SJSA1 (cell line): ENCODE measurements around the gene ELK4. TPM values are rescaled to one million over a fixed set of nuclear protein-coding genes. Genes with fewer than 3 reads are reported as not detected.

Experiments used
- DNase-seq, 2 experiments: peaks; one replicate each; pipeline ENCODE4 v3.0.0-alpha.2; 2015 to 2020; ENCODE audit warnings: low spot score in 2 of 2, low read depth in 1 of 2
- H3K27ac ChIP-seq: fragments of 250-450 bp; sonication (Bioruptor Pico); 2 replicates; pipeline ENCODE4 v1.5.1; 2020; ENCODE audit warnings: mild to moderate bottlenecking, moderate library complexity
- H3K27me3 ChIP-seq: fragments of 250-450 bp; sonication (Bioruptor Pico); replicated peaks from 2 replicates; pipeline ENCODE4 v1.5.1; 2020; ENCODE audit warnings: mild to moderate bottlenecking, moderate library complexity
- H3K36me3 ChIP-seq: fragments of 250-450 bp; sonication (Bioruptor Pico); 2 replicates; pipeline ENCODE4 v1.5.1; 2020; ENCODE audit warnings: mild to moderate bottlenecking
- H3K4me1 ChIP-seq: fragments of 250-450 bp; sonication (Bioruptor Pico); replicated peaks from 2 replicates; pipeline ENCODE4 v1.6.1; 2021; ENCODE audit warnings: mild to moderate bottlenecking
- H3K4me3 ChIP-seq: fragments of 250-450 bp; sonication (Bioruptor Pico); 2 replicates; pipeline ENCODE4 v1.5.1; 2020; ENCODE audit warnings: mild to moderate bottlenecking
- H3K9me3 ChIP-seq: fragments of 250-450 bp; sonication (Bioruptor Pico); replicated peaks from 2 replicates; pipeline ENCODE4 v1.5.1; 2020; ENCODE audit warnings: mild to moderate bottlenecking
- total RNA-seq: library from RNA; depleted of rRNA; stranded (reverse); fragments of >200 nt; shearing (Covaris generic); gene quantifications from 2 replicates; pipeline ENCODE4 v1.2.3, GENCODE V29; 2014; rRNA removed

Gene ELK4, protein sequence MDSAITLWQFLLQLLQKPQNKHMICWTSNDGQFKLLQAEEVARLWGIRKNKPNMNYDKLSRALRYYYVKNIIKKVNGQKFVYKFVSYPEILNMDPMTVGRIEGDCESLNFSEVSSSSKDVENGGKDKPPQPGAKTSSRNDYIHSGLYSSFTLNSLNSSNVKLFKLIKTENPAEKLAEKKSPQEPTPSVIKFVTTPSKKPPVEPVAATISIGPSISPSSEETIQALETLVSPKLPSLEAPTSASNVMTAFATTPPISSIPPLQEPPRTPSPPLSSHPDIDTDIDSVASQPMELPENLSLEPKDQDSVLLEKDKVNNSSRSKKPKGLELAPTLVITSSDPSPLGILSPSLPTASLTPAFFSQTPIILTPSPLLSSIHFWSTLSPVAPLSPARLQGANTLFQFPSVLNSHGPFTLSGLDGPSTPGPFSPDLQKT
- 11.6 and 18.4 TPM in 2 replicates for total RNA-seq

DNA sequence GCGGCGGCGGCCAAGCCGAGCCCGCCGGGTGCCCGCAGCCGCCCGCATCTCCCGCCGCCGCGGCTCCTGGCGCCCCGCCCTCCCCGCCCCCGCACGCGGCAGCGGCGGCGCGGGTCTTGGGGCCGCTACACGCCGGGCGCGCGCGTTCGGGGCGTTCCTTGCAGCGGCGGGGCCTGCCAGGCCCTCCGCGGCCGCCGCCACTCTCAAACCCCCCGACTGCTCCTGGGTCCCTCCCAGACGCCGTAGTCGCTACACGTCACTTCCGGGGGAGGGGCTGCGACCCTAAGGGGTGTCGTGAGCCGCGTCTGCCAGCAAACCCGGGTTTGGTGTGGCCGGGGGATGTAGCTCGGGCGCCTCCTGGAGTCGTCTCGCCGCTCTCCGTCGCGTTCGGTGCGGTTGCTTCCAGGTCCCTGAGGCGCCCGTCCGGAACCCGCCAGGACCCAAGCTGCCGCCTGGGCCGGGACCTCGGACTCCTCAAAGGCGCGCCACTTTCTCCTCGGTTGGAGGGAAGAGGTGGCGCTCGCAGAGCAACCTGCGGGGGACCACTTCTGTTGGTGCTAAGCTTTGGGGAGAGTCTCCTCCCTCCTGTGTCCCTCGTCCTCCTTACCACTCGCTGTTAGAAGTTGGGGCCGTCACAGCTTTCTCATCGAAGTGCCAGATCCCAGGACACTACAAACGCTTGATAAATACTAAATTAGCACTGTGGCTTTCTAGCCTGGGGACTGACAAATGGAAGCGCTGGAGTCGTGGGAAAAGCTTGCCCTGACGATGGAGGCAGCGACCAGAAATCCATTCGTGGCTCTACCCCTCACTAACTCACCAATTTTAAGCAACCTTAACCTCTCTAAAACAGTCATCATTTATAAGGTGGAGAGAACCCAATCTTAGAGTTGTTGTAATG lies at the start of gene ELK4:
Gene ELK4, minus strand, starts transcription at position 244 of the 901 bp plus-strand sequence. CDS start 8,129 bp downstream, outside the sequence.
- H3K9me3 ChIP-seq = no peaks in the 10 kb centered on the region
- peaks cover 16% of the 10 kb centered on the region for H3K4me1 ChIP-seq
- peaks cover 7% of the 10 kb centered on the region for H3K27me3 ChIP-seq
- peak; percentile 98 to 99 for DNase-seq
- peak within 1 kb of the TSS; percentile 94 for H3K4me3 ChIP-seq
- H3K27ac ChIP-seq = peak within 1 kb of the TSS; percentile 92
- peaks cover 7% of the 10 kb centered on the region for H3K36me3 ChIP-seq

DNA sequence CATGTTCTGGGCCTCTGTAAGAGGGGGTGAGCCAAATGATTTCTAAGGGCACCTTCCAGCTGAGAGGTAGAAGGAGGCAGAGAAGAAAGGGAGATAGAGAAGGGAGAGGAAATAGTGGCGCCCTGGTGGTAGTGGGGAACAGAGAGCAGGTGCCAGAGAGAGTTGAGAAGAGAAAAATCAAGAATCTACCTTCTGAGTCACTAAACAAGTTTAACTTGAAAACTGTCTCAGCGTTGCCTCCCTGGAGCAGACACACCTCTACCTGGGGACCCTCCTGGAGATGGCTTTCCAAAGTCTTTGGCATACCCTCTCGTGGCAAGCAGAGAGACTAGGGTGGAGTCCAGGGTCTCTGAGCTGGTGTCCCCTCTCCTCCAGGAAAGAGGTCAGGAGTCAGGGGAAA lies 49.6 kb upstream of the ELK4 start:
- H3K27ac ChIP-seq = no peak overlapping the region
- no peak overlapping the region for H3K4me3 ChIP-seq
- 0 out of 2 replicates have a peak, but pooled peaks cover 2% of the 10 kb centered on the region for H3K27me3 ChIP-seq
- H3K9me3 ChIP-seq = 0 out of 2 replicates have a peak, but pooled peaks cover 3% of the 10 kb centered on the region
- H3K4me1 ChIP-seq = peaks cover 16% of the 10 kb centered on the region
- no peak for DNase-seq
- peaks cover 3% of the 10 kb centered on the region; the same call in 1 of the 2 replicates for H3K36me3 ChIP-seq

DNA sequence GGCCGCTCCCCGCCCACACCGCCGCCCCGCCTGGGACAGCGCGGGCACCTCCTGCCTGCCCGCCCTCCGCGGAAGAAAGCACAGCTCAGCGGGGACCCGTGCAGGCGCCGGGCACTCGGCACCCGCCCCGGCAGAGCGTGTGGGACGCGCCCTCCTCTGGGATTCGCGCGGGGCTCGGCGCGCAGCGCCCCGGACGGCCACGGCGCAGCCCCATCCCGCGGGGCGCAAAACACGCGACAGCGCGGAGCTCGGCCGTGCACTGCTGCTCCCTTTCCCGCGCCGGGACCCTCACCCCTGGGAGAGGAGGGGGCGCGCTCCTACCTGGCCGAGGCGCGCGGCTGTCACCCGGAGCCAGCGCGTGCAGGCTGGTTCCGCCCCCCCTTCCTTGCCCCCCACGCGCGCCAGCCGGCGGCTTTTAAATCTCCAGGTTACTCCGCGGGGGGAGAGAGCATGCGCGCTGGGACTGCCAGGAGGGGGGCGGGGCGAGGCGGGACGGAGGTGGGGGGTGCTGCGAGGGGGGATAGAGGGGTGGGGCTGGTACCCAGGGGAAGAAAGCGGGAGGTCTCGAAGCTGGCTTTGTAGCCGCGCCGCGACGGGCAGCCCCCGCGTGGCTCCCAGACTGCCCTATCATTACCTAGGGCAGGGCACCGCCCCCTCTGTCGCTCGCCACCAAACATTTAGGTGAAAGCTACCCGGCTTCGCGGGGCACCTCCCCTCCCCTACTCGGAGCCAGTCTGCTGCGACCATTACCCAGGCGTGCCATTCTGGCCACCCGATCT lies 48.5 kb upstream of the ELK4 start, which contains the start of gene SLC45A3:
Gene SLC45A3, minus strand, starts transcription at position 437 of the 779 bp plus-strand sequence. CDS start 15,853 bp downstream, outside the sequence.
- H3K9me3 ChIP-seq = 0 out of 2 replicates have a peak, but pooled peaks cover 3% of the 10 kb centered on the region
- DNase-seq = peak in 1 of 2 experiments; percentile 19
- H3K4me1 ChIP-seq = peaks cover 16% of the 10 kb centered on the region
- peaks cover 3% of the 10 kb centered on the region; the same call in 1 of the 2 replicates for H3K36me3 ChIP-seq
- 0 out of 2 replicates have a peak, but pooled peaks cover 2% of the 10 kb centered on the region for H3K27me3 ChIP-seq
- H3K27ac ChIP-seq = peak within 1 kb of the TSS; percentile 7; the same call in 1 of the 2 replicates
- H3K4me3 ChIP-seq = peak within 1 kb of the TSS; percentile 82

DNA sequence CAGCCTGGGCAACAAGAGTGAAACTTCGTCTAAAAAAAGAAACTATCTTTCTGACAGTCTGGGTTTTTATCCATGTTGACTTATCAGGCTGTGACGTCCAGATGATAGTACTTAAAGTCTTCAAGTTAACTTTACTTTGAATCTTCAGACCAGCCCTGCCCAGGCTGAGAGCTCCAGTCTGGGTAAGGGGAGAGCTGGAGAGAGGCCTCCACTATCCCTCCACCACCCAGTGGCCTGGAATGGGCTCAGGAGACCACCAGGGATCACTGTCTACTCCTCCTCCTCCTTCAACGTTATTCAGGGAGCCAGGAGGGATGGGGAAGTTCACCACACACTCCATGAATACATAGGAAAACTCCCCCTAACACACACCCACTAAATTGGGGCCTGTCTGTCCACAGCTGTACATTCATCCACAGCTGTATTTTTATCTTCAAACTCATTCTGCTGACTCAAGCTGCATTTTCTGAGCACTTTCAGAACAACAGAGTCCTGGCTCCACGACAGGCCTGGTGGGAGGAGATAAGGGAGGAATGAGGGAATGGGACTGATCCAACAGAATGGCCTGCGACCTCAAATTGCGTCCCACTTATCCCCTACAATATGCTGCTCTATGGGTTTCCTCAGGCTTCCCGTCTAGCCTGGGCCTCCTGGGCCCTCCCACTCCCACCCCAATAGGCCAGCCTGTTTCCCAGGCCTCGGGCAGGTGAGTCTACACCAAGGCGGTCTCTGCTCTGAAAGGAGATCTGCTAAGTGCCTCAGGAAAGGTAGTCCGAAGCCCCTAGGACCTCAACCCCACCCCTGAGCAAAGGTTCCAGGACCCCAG lies 46.7 kb upstream of the ELK4 start:
- peaks cover 3% of the 10 kb centered on the region; the same call in 1 of the 2 replicates for H3K36me3 ChIP-seq
- H3K27ac ChIP-seq = no peak overlapping the region
- H3K4me3 ChIP-seq = no peak overlapping the region
- peaks cover 16% of the 10 kb centered on the region for H3K4me1 ChIP-seq
- H3K27me3 ChIP-seq = 0 out of 2 replicates have a peak, but pooled peaks cover 2% of the 10 kb centered on the region
- 0 out of 2 replicates have a peak, but pooled peaks cover 3% of the 10 kb centered on the region for H3K9me3 ChIP-seq
- no peak for DNase-seq

DNA sequence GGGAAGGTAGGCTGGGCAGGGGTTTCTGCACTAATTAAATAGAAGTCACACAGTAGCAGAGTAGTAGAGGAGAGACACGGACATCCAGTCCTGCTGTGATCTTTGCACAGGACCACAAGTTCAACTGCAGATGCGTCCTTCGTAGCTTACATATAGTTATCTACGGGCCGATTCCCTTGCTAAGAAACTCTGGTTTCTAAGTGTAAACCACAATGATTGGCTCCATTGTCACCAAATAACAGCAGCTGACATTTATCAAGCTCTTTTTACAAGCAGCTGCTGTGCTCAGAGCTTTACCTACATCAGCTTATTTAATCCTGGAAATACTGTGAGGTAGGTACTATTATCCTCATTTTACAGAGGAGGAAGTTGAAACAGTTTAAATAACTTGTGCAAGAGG lies 45.4 kb upstream of the ELK4 start:
- Histone ChIP-seq H3K27me3 (0 out of 2 replicates have a peak, but pooled peaks cover 2% of the 10 kb centered on the region), H3K9me3 (0 out of 2 replicates have a peak, but pooled peaks cover 3% of the 10 kb centered on the region), H3K4me1 (peaks cover 17% of the 10 kb centered on the region), H3K36me3 (peaks cover 3% of the 10 kb centered on the region; the same call in 1 of the 2 replicates), H3K4me3 (no peak overlapping the region), H3K27ac (no peak overlapping the region)
- DNase-seq = no peak

DNA sequence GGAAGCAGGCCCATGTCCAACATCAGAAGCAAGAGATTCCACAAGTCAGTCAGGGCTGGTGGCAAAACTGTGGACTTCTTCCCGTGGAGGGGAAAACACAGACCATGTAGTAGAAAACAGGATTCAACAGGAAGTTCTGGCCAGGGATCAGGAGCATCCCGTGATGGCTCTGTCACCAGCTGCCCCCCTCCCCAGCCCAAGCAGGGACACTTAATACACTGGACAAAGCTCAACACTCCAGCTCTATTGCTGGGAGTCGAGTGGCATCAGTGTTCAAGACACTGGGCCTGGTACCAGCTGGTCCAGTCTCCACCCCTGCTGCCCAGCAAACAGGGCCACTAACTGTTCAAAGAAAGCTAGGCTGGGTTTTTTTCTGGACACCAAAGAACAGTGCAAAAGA lies 44.8 kb upstream of the ELK4 start:
- Histone ChIP-seq H3K9me3 (0 out of 2 replicates have a peak, but pooled peaks cover 3% of the 10 kb centered on the region), H3K36me3 (peaks cover 3% of the 10 kb centered on the region; the same call in 1 of the 2 replicates), H3K27me3 (0 out of 2 replicates have a peak, but pooled peaks cover 2% of the 10 kb centered on the region), H3K4me1 (peaks cover 23% of the 10 kb centered on the region), H3K4me3 (no peak overlapping the region), H3K27ac (no peak overlapping the region)
- DNase-seq = no peak

DNA sequence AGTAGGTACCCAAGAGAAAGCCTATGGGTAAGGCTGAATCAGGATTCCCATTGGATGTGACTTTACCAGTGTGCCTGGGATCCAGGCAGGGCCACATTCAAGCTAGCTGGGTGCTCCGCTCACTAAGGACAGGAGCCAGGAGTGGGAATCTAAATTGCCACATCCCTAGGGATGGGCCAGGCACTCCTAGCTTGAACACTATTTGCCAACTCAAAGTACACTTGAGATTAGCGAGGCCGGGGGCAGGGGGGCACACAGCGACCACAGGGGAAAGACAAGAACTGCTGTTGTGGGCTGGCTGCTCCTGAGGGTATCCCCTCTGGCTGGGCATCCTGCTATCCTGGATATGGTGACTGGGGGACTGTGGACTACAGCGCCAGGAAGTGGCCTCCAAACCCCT lies 44.2 kb upstream of the ELK4 start:
- DNase-seq = no peak

DNA sequence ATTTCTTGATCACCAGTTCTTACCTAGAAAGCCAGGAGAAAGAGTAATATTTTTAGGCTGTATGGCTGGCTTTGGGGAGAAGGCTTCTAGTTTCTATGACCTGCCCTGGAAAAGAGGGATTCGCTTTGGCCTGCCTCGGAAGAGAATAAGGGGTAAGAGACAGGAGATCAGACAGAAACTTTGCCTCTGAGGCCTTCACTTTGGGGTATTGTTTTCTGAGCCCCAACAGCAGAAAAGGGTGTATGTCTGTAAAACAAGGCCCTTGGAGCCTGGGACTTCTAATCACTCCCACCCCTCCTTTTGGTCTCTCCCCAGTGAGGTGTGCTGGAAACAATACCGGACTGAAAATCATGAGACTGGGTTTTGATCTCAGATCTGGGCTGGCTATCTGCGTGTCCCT lies 43.4 kb upstream of the ELK4 start:
- peaks cover 27% of the 10 kb centered on the region for H3K4me1 ChIP-seq
- H3K27me3 ChIP-seq = no peaks in the 10 kb centered on the region
- DNase-seq = no peak
- no peak overlapping the region for H3K4me3 ChIP-seq
- peaks cover 3% of the 10 kb centered on the region; the same call in 1 of the 2 replicates for H3K36me3 ChIP-seq
- H3K27ac ChIP-seq = no peak overlapping the region
- 0 out of 2 replicates have a peak, but pooled peaks cover 3% of the 10 kb centered on the region for H3K9me3 ChIP-seq

More for the DNA sequence above, 44.2 kb upstream of the ELK4 start:
- H3K9me3 ChIP-seq = 0 out of 2 replicates have a peak, but pooled peaks cover 3% of the 10 kb centered on the region
- no peak overlapping the region for H3K4me3 ChIP-seq
- H3K27me3 ChIP-seq = 0 out of 2 replicates have a peak, but pooled peaks cover 2% of the 10 kb centered on the region
- H3K36me3 ChIP-seq = peaks cover 3% of the 10 kb centered on the region; the same call in 1 of the 2 replicates
- H3K27ac ChIP-seq = no peak overlapping the region
- peaks cover 29% of the 10 kb centered on the region for H3K4me1 ChIP-seq

DNA sequence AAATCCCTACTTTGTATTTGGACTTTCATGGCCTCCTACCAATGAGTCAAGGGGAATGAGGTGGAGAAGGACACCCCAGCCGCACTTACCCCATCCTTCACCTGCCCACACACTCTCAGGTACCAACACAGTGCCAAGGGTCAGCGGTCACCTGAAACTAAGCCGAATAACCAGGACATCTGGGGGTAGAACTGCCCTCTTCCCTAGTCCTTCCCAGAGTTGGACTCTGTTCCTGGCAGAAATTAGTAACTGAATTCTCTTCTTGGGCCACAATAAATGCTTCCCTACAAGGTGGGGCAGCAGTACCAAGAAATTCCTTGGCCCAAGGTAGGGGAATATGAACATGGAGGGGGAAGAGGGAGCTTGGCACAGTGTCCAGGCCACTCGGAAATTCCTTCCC lies 41.2 kb upstream of the ELK4 start:
- Histone ChIP-seq H3K27me3 (no peaks in the 10 kb centered on the region), H3K36me3 (no peaks in the 10 kb centered on the region), H3K4me1 (peaks cover 15% of the 10 kb centered on the region), H3K9me3 (no peaks in the 10 kb centered on the region), H3K4me3 (no peak overlapping the region), H3K27ac (no peak overlapping the region)
- DNase-seq = no peak

DNA sequence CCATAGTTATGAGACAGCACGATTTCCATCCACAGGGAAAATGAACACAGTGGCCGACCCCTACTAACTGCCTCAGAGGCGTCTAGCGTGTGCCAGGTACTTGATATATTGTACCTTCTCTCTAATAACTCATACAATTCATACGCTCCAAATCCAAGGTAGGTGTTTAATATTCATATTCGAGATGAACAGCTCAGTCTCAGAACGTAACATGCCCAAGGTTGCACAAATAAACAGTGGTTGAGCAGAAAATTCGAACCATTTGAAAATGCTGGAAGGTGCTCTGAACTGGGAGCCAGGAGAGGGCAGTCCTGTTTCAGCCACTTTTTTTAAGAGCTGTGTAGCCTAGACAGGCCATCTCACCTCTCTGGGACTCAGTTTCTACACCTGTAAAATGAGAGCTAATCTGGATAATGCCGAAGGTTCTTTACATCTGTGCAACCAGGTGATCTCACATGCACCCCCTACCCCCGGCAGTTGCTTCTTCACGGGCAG lies 40.6 kb upstream of the ELK4 start:
- Histone ChIP-seq H3K9me3 (no peaks in the 10 kb centered on the region), H3K36me3 (no peaks in the 10 kb centered on the region), H3K27me3 (no peaks in the 10 kb centered on the region), H3K4me1 (peaks cover 15% of the 10 kb centered on the region), H3K4me3 (no peak overlapping the region), H3K27ac (no peak overlapping the region)
- no peak for DNase-seq

DNA sequence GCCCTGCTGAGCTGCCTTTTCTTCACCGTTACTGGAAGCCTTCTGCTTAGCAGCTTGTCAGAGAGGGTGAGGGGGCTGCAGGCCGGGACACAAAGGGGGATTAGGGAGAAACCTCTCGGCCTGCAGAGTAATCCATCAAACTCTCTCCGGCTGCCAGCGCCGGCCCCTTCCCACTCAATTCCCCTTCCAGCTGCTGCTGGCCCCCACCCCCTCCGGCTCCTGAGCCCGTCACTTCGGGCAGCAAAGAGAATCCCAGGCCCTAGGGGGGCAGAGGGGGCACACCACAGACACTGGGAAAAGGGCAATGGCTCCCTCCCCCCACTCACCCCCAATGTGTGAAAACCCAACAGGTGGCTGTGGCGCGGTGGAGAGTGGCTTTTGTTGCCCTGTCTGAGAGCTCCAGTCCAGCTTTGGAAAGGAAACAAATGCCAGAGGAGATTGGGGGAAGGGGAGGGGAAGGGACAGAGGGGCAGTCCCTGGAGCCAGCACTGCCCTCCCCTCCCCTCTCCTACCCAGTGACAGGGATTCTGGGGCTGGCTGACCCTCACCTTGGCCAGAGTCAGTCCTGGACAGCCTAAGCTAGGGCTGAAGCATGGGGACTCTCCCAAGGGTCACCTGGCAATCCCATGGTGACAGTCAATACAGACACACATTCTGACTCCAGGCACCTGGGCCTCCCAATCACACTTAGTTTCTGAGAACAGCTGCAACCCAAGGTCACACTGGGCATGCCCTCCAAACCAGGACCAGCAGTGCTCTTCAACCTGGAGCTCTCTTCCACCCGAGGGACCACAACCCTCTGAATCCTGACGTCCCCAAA lies 39.0 kb upstream of the ELK4 start:
- no peaks in the 10 kb centered on the region for H3K9me3 ChIP-seq
- no peak overlapping the region for H3K27ac ChIP-seq
- H3K27me3 ChIP-seq = no peaks in the 10 kb centered on the region
- H3K4me1 ChIP-seq = peaks cover 15% of the 10 kb centered on the region
- H3K4me3 ChIP-seq = no peak overlapping the region
- DNase-seq = no peak
- no peaks in the 10 kb centered on the region for H3K36me3 ChIP-seq
